ENCODE measurements around the gene DIAPH1. TPM values are rescaled to one million over a fixed set of nuclear protein-coding genes. Genes with fewer than 3 reads are reported as not detected.
A peak's percentile ranks its signal among the peaks of the same experiment; 100 is the strongest.

The DIAPH1 gene
- total RNA-seq, 1 donor from 2014 or later: 44.1 TPM

DNA sequence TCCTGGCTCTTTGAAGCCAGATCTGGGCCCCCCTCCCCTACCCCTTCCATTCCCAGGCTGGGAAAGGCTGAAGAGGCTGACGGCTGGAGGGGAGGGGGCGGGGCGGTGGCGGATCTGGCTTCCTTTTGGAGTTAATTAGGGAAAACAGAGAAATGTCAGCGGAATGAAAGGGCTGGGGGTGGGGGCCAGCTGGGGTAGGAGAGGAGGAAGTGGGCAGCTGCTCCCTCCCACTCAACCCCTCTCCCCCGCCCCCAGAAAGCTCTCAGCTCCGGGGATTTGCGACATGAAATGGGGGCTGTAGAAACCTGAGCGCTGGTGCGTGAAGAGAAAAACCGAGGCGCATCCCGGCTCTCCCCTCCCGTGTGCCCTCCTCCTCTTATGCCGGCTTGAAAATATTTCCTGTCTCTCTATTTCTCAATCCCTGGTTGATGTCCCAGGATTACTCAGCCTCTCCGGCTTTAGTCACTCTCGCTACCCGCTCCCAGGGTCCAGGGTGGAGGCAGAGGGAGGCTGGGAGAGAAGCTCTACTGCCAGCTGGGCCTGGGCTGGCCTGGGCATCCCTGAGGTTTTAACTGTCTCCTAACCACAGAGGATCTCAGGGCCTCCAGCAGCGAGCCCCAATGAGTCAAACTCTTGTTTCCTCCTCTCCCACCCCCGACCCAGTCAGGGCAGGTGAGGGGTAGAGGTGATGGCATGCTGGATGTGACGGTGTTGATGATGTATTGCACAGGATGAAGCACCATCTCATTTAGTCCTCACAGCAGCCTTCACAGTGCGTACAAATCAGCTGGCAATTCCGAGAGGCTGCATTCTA, 109.8 kb downstream of the DIAPH1 start:
- Mint-ChIP-seq H3K4me1 (ENCODE audit: low read depth) (peaks cover 68% of the 10 kb centered on the region), H3K27ac (ENCODE audit: unreplicated experiment) (peak overlapping the region; percentile 100), H3K9me3 (ENCODE audit: low read depth) (no peaks in the 10 kb centered on the region), H3K4me3 (ENCODE audit: unreplicated experiment) (peak overlapping the region; percentile 65), H3K27me3 (ENCODE audit: low read depth) (no peaks in the 10 kb centered on the region), H3K36me3 (ENCODE audit: low read depth) (peaks cover 6% of the 10 kb centered on the region)
- no peak for DNase-seq (ENCODE audit: low spot score)
- TF ChIP-seq, protein P1, sequence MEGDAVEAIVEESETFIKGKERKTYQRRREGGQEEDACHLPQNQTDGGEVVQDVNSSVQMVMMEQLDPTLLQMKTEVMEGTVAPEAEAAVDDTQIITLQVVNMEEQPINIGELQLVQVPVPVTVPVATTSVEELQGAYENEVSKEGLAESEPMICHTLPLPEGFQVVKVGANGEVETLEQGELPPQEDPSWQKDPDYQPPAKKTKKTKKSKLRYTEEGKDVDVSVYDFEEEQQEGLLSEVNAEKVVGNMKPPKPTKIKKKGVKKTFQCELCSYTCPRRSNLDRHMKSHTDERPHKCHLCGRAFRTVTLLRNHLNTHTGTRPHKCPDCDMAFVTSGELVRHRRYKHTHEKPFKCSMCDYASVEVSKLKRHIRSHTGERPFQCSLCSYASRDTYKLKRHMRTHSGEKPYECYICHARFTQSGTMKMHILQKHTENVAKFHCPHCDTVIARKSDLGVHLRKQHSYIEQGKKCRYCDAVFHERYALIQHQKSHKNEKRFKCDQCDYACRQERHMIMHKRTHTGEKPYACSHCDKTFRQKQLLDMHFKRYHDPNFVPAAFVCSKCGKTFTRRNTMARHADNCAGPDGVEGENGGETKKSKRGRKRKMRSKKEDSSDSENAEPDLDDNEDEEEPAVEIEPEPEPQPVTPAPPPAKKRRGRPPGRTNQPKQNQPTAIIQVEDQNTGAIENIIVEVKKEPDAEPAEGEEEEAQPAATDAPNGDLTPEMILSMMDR (IDR thresholded peaks at IDR 0.05): no peak

DNA sequence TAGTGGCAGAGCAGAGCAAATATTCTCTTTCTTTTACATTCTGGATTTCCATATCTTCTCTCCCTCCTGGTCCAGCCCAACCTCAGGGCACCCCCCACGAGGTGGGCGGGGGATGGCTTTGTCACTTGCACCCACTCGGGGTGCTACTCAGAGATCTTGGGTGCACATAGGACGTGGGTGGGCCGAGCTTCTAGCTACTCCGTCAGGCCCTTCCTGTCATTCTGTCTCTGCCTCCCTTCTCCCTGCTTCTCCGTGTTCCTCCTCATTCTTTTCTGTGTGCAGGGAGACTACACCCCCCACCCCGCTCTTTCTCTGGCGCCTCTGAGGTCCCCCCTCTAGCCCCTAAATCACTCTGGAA, 110.4 kb downstream of the DIAPH1 start:
- Mint-ChIP-seq H3K27ac (ENCODE audit: unreplicated experiment) (peak overlapping the region; percentile 100), H3K4me1 (ENCODE audit: low read depth) (peaks cover 67% of the 10 kb centered on the region), H3K4me3 (ENCODE audit: unreplicated experiment) (peak overlapping the region; percentile 65), H3K36me3 (ENCODE audit: low read depth) (peaks cover 9% of the 10 kb centered on the region), H3K27me3 (ENCODE audit: low read depth) (no peaks in the 10 kb centered on the region), H3K9me3 (ENCODE audit: low read depth) (no peaks in the 10 kb centered on the region)
- TF ChIP-seq, protein P1 (IDR thresholded peaks at IDR 0.05): no peak
- DNase-seq (ENCODE audit: low spot score): no peak

DNA sequence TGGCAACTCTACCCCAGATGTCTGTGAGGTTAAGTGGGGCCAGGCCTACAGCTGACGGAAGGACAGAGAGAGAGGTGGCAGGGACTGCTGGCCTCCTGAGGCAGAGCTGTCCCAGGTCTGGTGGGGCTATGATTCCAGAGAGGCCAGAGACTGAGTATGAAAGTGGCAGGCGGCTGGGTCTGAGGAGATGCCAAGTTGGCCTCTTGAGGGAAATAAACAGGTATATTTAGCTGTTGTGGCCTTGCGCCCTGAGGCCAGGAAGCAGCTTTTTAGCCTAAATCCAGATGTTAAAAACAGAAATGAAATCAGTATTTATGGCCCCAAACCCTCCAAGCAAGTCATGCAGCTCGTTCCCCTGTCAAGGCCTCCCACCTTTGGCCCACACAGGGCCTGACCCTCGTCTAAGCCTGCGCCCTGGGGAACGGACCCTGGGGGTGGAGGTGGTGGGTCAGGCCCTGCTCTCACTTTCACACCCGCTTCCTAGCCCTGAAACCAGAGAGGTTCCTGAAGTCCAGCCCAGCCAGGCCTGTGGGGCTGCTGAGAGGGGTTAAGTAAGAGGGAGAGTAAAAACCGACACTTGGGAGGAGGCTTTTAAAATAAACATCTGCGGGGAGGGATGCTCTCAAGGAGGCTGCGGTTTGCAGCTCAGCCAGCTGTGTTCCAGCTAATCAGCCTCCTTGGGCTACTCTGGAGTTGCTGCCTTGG, 111.3 kb downstream of the DIAPH1 start:
- H3K36me3 Mint-ChIP-seq (ENCODE audit: low read depth): peaks cover 9% of the 10 kb centered on the region
- H3K9me3 Mint-ChIP-seq (ENCODE audit: low read depth): no peaks in the 10 kb centered on the region
- H3K4me1 Mint-ChIP-seq (ENCODE audit: low read depth): peaks cover 59% of the 10 kb centered on the region
- H3K4me3 Mint-ChIP-seq (ENCODE audit: unreplicated experiment): peak overlapping the region; percentile 48
- H3K27me3 Mint-ChIP-seq (ENCODE audit: low read depth): no peaks in the 10 kb centered on the region
- TF ChIP-seq, protein P1 (IDR thresholded peaks at IDR 0.05): no peak
- DNase-seq (ENCODE audit: low spot score): no peak
- peak overlapping the region; percentile 100 for H3K27ac Mint-ChIP-seq (ENCODE audit: unreplicated experiment)

DNA sequence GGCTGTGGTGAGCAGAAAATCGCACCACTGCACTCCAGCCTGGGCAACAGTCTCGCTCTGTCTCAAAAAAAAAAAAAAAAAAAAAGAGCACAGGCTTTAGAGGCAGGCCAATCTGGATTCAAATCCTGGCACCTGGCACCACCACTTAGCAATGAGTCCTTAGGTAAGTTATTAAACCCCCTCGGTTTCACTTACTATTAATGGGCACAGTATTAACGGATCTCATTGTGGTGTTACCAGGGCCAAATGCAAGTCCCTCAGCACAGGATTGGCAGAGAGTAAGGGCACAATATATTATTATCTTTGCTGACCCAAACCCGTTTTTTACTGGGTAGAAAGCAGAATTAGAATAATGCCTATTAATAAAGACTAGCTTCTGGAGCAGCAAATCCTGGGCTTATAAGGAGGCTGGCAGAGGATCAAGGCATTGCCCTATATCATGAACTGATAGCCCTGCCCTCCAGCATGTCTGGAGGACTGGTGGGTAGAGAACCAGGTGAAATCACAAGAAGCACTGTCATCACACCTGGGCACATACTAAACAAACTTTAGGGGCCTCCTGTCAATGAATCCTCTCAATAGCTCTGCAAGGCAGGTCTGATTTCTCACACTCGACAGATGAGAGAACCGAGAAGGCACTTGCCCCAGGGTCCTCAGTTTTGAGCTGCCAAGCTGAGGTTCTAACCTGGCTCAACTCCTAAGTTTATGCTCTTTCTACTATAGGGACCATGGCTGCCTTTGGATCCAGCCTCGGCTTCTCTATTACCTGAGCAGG, 112.2 kb downstream of the DIAPH1 start:
- Mint-ChIP-seq H3K27ac (ENCODE audit: unreplicated experiment) (peak overlapping the region; percentile 100), H3K27me3 (ENCODE audit: low read depth) (no peaks in the 10 kb centered on the region), H3K4me3 (ENCODE audit: unreplicated experiment) (no peak overlapping the region)

More for the DNA sequence above, 112.2 kb downstream of the DIAPH1 start:
- TF ChIP-seq, protein P1 (IDR thresholded peaks at IDR 0.05): no peak
- no peak for DNase-seq (ENCODE audit: low spot score)
- Mint-ChIP-seq H3K9me3 (ENCODE audit: low read depth) (no peaks in the 10 kb centered on the region), H3K36me3 (ENCODE audit: low read depth) (peaks cover 11% of the 10 kb centered on the region), H3K4me1 (ENCODE audit: low read depth) (peaks cover 55% of the 10 kb centered on the region)
